Esophagus squamous epithelium (tissue), 5 donors: ENCODE data around the gene EPB41L2. TPM values are rescaled to one million over a fixed set of nuclear protein-coding genes. Genes with fewer than 3 reads are reported as not detected.

Experiments
- DNase-seq: peaks from one replicate; lab custom pipeline; 2025; lab: John Stamatoyannopoulos, UW
- H3K27ac ChIP-seq, 4 donors: fragments of 200-600 bp; sonication (generic); one replicate each; pipeline ENCODE4 v1.5.1; 2016 to 2019; ENCODE audit warnings: mild to moderate bottlenecking in 1 of 4
- H3K27me3 ChIP-seq, 4 donors: fragments of 200-600 bp; sonication (generic); 1 replicate in 3 of 4; 2 replicates in 1 of 4; pipeline versions ENCODE4 v1.5.1 to v1.6.0; 2017 to 2021; ENCODE audit warnings: antibody characterized with exemption in 1 of 4
- H3K36me3 ChIP-seq, 3 donors: fragments of 200-600 bp; sonication (generic); one replicate each; pipeline ENCODE4 v1.5.1; 2016 to 2019
- H3K4me1 ChIP-seq, 3 donors: fragments of 200-600 bp; sonication (generic); one replicate each; pipeline ENCODE4 v1.5.1; 2017 to 2019
- H3K4me3 ChIP-seq, 4 donors: fragments of 200-600 bp; sonication (generic); 1 replicate in 3 of 4; 2 replicates in 1 of 4; pipeline ENCODE4 v1.5.1; 2016 to 2019; ENCODE audit warnings: mild to moderate bottlenecking in 2 of 4, moderate library complexity in 1 of 4
- H3K9me3 ChIP-seq, 3 donors: fragments of 200-600 bp; sonication (generic); one replicate each; pipeline ENCODE4 v1.5.1; 2016 to 2019
- CTCF ChIP-seq, 6 experiments: fragments of 450-650 bp in 4 of 6; fragments of 200-600 bp in 2 of 6; sonication (generic) in 2 of 6; IDR thresholded peaks; one replicate each; pipeline ENCODE4 v1.5.1; 2016 to 2019; ENCODE audit warnings: antibody characterized with exemption in 6 of 6, mild to moderate bottlenecking in 4 of 6, moderate library complexity in 4 of 6
- POLR2A ChIP-seq, 4 donors: fragments of 450-650 bp; IDR thresholded peaks; one replicate each; pipeline ENCODE4 v1.6.1; 2017; ENCODE audit warnings: antibody characterized with exemption in 4 of 4, mild to moderate bottlenecking in 4 of 4, moderate library complexity in 3 of 4
- WGBS, 2 donors: methylation state at CpG; one replicate each; pipeline ENCODE4 v1.1.5; 2018; 5-methylcytosine and 5-hydroxymethylcytosine counted together
- intact Hi-C: fragments of 100-400 bp; cut with DNase I; formaldehyde crosslinking; loops from one replicate; pipeline ENCODE4 v1.15.0; 2022
- total RNA-seq, 4 donors: library from RNA; depleted of rRNA; stranded (reverse); fragments of >200 nt; gene quantifications; one replicate each; pipeline ENCODE4 v1.1.0, GENCODE V29; 2016
- donor health status: DM: yes; HTN: yes; CAD: no.

Gene EPB41L2
- total RNA-seq, 4 donors from 2014 or later, result 6.2 to 58.0 (median 14.9) TPM

- intact Hi-C loops, result no loop called here
- WGBS, 2 donors, result 82 to 95% methylated on average over 6 of the region's 6 CpGs
- TF ChIP-seq CTCF (IDR thresholded peaks at IDR 0.05) (no peak), POLR2A (IDR thresholded peaks at IDR 0.05) (no peak)
These were observed 224.7 kb downstream of the EPB41L2 start for GRCh38 chr6:130838250-130838860.

GRCh38 chr6:130837067-130837466, 226.0 kb downstream of the EPB41L2 start:
- no peak for DNase-seq
- Histone ChIP-seq H3K4me3 (no peak overlapping the region), H3K9me3 (no peaks in the 10 kb centered on the region), H3K27me3 (no peaks in the 10 kb centered on the region), H3K4me1 (no peaks in the 10 kb centered on the region), H3K36me3 (no peaks in the 10 kb centered on the region), H3K27ac (no peak overlapping the region)
- intact Hi-C loops, result no loop called here
- TF ChIP-seq CTCF (IDR thresholded peaks at IDR 0.05), result no peak

More at GRCh38 chr6:130838250-130838860, 224.7 kb downstream of the EPB41L2 start:
- Histone ChIP-seq H3K9me3 (no peaks in the 10 kb centered on the region), H3K27me3 (no peaks in the 10 kb centered on the region), H3K4me3 (no peak overlapping the region), H3K27ac (no peak overlapping the region), H3K4me1 (no peaks in the 10 kb centered on the region), H3K36me3 (no peaks in the 10 kb centered on the region)
- no peak for DNase-seq

GRCh38 chr6:130836055-130836640, 226.9 kb downstream of the EPB41L2 start:
- intact Hi-C loops, result no loop called here
- H3K27ac ChIP-seq, result no peak overlapping the region
- TF ChIP-seq CTCF (IDR thresholded peaks at IDR 0.05) (no peak), POLR2A (IDR thresholded peaks at IDR 0.05) (no peak)
- H3K4me3 ChIP-seq, result no peak overlapping the region
- no peak for DNase-seq
- H3K9me3 ChIP-seq, result no peaks in the 10 kb centered on the region
- 71 to 79% methylated on average over 3 of the region's 3 CpGs for WGBS, 2 donors
- H3K27me3 ChIP-seq, result no peaks in the 10 kb centered on the region
- H3K4me1 ChIP-seq, result no peaks in the 10 kb centered on the region
- H3K36me3 ChIP-seq, result no peaks in the 10 kb centered on the region

- H3K27ac ChIP-seq, result no peak overlapping the region
- H3K27me3 ChIP-seq, result no peaks in the 10 kb centered on the region
- intact Hi-C loops, result no loop called here
- H3K4me1 ChIP-seq, result no peaks in the 10 kb centered on the region
- no peak overlapping the region for H3K4me3 ChIP-seq
- no peak for DNase-seq
- 93 to 94% methylated on average over 5 of the region's 5 CpGs for WGBS, 2 donors
- H3K9me3 ChIP-seq, result no peaks in the 10 kb centered on the region
- no peak for TF ChIP-seq CTCF (IDR thresholded peaks at IDR 0.05)
- no peak for TF ChIP-seq POLR2A (IDR thresholded peaks at IDR 0.05)
- no peaks in the 10 kb centered on the region for H3K36me3 ChIP-seq
These were observed 228.4 kb downstream of the EPB41L2 start for GRCh38 chr6:130834482-130835251.

- DNase-seq, result no peak
- intact Hi-C loops, result no loop called here
- H3K36me3 ChIP-seq, result no peaks in the 10 kb centered on the region
- H3K4me1 ChIP-seq, result no peaks in the 10 kb centered on the region
- H3K9me3 ChIP-seq, result no peaks in the 10 kb centered on the region
- H3K4me3 ChIP-seq, result no peak overlapping the region
- no peak overlapping the region for H3K27ac ChIP-seq
- no peaks in the 10 kb centered on the region for H3K27me3 ChIP-seq
- TF ChIP-seq POLR2A (IDR thresholded peaks at IDR 0.05) (no peak), CTCF (IDR thresholded peaks at IDR 0.05) (no peak)
- WGBS, 2 donors, result 47 to 78% methylated on average over 1 of the region's 1 CpG
These were observed 229.5 kb downstream of the EPB41L2 start for GRCh38 chr6:130833569-130833968.
